ENCODE measurements around the gene SCYGR5. TPM values are rescaled to one million over a fixed set of nuclear protein-coding genes. Genes with fewer than 3 reads are reported as not detected.

The SCYGR5 gene
- total and polyA plus RNA-seq, 2 donors from 2014 or later, result not detected

Other genes starting within 250 kb of the SCYGR5 start
- 98.9 TPM for gene AGFG1, start 194.6 kb upstream of the SCYGR5 start, total RNA-seq
- 36.6 TPM for gene AGFG1, start 194.6 kb upstream of the SCYGR5 start, polyA plus RNA-seq (ENCODE audit: insufficient read depth, low read depth, low replicate concordance)
- not detected for gene SCYGR2, start 67.9 kb upstream of the SCYGR5 start, total RNA-seq
- gene SCYGR2, start 67.9 kb upstream of the SCYGR5 start, polyA plus RNA-seq (ENCODE audit: insufficient read depth, low read depth, low replicate concordance), result not detected
- gene SCYGR3, start 52.0 kb upstream of the SCYGR5 start, total RNA-seq, result not detected
- gene SCYGR3, start 52.0 kb upstream of the SCYGR5 start, polyA plus RNA-seq (ENCODE audit: insufficient read depth, low read depth, low replicate concordance), result not detected
- gene SCYGR4, start 49.3 kb upstream of the SCYGR5 start, total RNA-seq, result not detected
- not detected for gene SCYGR4, start 49.3 kb upstream of the SCYGR5 start, polyA plus RNA-seq (ENCODE audit: insufficient read depth, low read depth, low replicate concordance)
- gene SLC19A3, start 51.2 kb downstream of the SCYGR5 start, total RNA-seq, result 4.4 TPM
- 8.3 TPM for gene SLC19A3, start 51.2 kb downstream of the SCYGR5 start, polyA plus RNA-seq (ENCODE audit: insufficient read depth, low read depth, low replicate concordance)
- not detected for gene SCYGR6, start 58.0 kb downstream of the SCYGR5 start, total RNA-seq
- not detected for gene SCYGR6, start 58.0 kb downstream of the SCYGR5 start, polyA plus RNA-seq (ENCODE audit: insufficient read depth, low read depth, low replicate concordance)
- gene SCYGR7, start 61.5 kb downstream of the SCYGR5 start, total RNA-seq, result not detected
- gene SCYGR7, start 61.5 kb downstream of the SCYGR5 start, polyA plus RNA-seq (ENCODE audit: insufficient read depth, low read depth, low replicate concordance), result not detected
- gene SCYGR8, start 79.1 kb downstream of the SCYGR5 start, total RNA-seq, result not detected
- not detected for gene SCYGR8, start 79.1 kb downstream of the SCYGR5 start, polyA plus RNA-seq (ENCODE audit: insufficient read depth, low read depth, low replicate concordance)
- gene CCL20, start 147.0 kb downstream of the SCYGR5 start, total RNA-seq, result 2.7 TPM
- gene CCL20, start 147.0 kb downstream of the SCYGR5 start, polyA plus RNA-seq (ENCODE audit: insufficient read depth, low read depth, low replicate concordance), result 2.5 TPM
- gene DAW1, start 204.8 kb downstream of the SCYGR5 start, total RNA-seq, result 1.7 TPM
- gene DAW1, start 204.8 kb downstream of the SCYGR5 start, polyA plus RNA-seq (ENCODE audit: insufficient read depth, low read depth, low replicate concordance), result 1.0 TPM

All from kidney (tissue), 2 donors.